GM12878 (cell line): ENCODE data around the gene RAB31. TPM values are rescaled to one million over a fixed set of nuclear protein-coding genes. Genes with fewer than 3 reads are reported as not detected.

Source experiments
- ATAC-seq: fragments of 200-7000 bp; cut with Tn5 transposase; 3 replicates; pipeline ENCODE4 v1.9.1; 2020; ENCODE audit warnings: mild to moderate bottlenecking, moderate library complexity
- BruUV-seq: library from RNA; stranded (reverse); fragments of 400-500 nt; replicated peaks from 2 replicates; lab custom pipeline; 2021; lab: Mats Ljungman, UMichigan
- CTCF ChIA-PET: fragments of 300-600 bp; sonication (Branson Sonifier 250); formaldehyde crosslinking; extraction: SDS; loops from one replicate; lab custom pipeline; 2021; ENCODE audit warnings: inconsistent platforms; lab: Yijun Ruan, JAX
- POLR2A ChIA-PET: fragments of 350-600 bp; formaldehyde crosslinking; extraction: SDS; loops from one replicate; lab custom pipeline; 2021; ENCODE audit warnings: inconsistent platforms; lab: Charles Lee
- RAD21 ChIA-PET: fragments of 300-600 bp; sonication (Branson Sonifier 250); formaldehyde crosslinking; loops from one replicate; lab custom pipeline; 2023; ENCODE audit warnings: antibody characterized with exemption; ENCODE audit not compliant: unreplicated experiment; lab: Charles Lee
- SMC1A ChIA-PET: fragments of 300-600 bp; sonication (Branson Sonifier 250); formaldehyde crosslinking; loops from one replicate; lab custom pipeline; 2023; ENCODE audit not compliant: unreplicated experiment, uncharacterized antibody; lab: Charles Lee
- DNase-seq: peaks from one replicate; pipeline ENCODE4 v3.0.0-alpha.2; 2011; ENCODE audit warnings: low read depth, low spot score
- FAIRE-seq: peaks from 3 replicates; lab custom pipeline; 2011; peaks lifted over from hg19 to GRCh38; lab: Jason Lieb, UNC
- H2AFZ ChIP-seq: 2 replicates; pipeline ENCODE4 v1.6.0; 2011; ENCODE audit warnings: low read depth, low read length, control low read depth; ENCODE audit not compliant: control insufficient read depth
- H3K27ac ChIP-seq: 2 replicates; pipeline ENCODE4 v1.5.1; 2011; ENCODE audit warnings: control low read depth; ENCODE audit not compliant: control insufficient read depth, insufficient read depth
- H3K27me3 ChIP-seq, 2 experiments: replicated peaks in 1 of 2; 2 replicates each; pipeline versions ENCODE4 v1.6.0 to v1.6.1; 2011; ENCODE audit warnings: low read length in 1 of 2; ENCODE audit not compliant: control insufficient read depth in 2 of 2, insufficient read depth in 2 of 2
- H3K36me3 ChIP-seq, 2 experiments: 2 replicates each; pipeline ENCODE4 v1.5.1; 2011; ENCODE audit warnings: low read length in 1 of 2; ENCODE audit not compliant: control insufficient read depth in 2 of 2, insufficient read depth in 2 of 2
- H3K4me1 ChIP-seq: 2 replicates; pipeline ENCODE4 v1.6.1; 2011; ENCODE audit warnings: mild to moderate bottlenecking, low read length, moderate library complexity, mixed read lengths; ENCODE audit not compliant: control insufficient read depth, insufficient read depth
- H3K4me2 ChIP-seq: 2 replicates; pipeline ENCODE4 v1.6.0; 2011; ENCODE audit warnings: control low read depth; ENCODE audit not compliant: control insufficient read depth, insufficient read depth
- H3K4me3 ChIP-seq: fragments of 200-600 bp; sonication (generic); 2 replicates; pipeline ENCODE4 v1.5.1; 2016
- H3K79me2 ChIP-seq: 2 replicates; pipeline ENCODE4 v1.6.0; 2011; ENCODE audit warnings: low read length; ENCODE audit not compliant: control insufficient read depth, insufficient read depth
- H3K9ac ChIP-seq: 2 replicates; pipeline ENCODE4 v1.8.0; 2011; ENCODE audit warnings: low read length, control low read depth, mixed read lengths; ENCODE audit not compliant: control insufficient read depth, insufficient read depth
- H3K9me3 ChIP-seq: replicated peaks from 3 replicates; pipeline ENCODE4 v1.5.1; 2011; ENCODE audit warnings: mild to moderate bottlenecking, low read length; ENCODE audit not compliant: control insufficient read depth, insufficient read depth
- H4K20me1 ChIP-seq: 2 replicates; pipeline ENCODE4 v1.6.0; 2011; ENCODE audit not compliant: control insufficient read depth, insufficient read depth
- CBX3 ChIP-seq: fragments of 200-600 bp; sonication (generic); IDR thresholded peaks from 2 replicates; pipeline ENCODE4 v1.6.1; 2016; ENCODE audit warnings: low read depth, borderline replicate concordance
- CEBPB ChIP-seq, 2 experiments: fragments of 150-350 bp in 1 of 2; IDR thresholded peaks; 2 replicates each; pipeline ENCODE4 v1.6.1; 2012 to 2014; ENCODE audit warnings: low read depth in 2 of 2, low read length in 2 of 2, borderline replicate concordance in 1 of 2, inconsistent platforms in 1 of 2
- CHD1 ChIP-seq: IDR thresholded peaks from 2 replicates; pipeline ENCODE4 v1.6.1; 2012; ENCODE audit warnings: low read depth, low read length, improper control_type of control experiment
- CHD2 ChIP-seq: IDR thresholded peaks from 2 replicates; pipeline ENCODE4 v1.6.1; 2011; ENCODE audit warnings: low read depth, low read length, improper control_type of control experiment, borderline replicate concordance
- EED ChIP-seq: sonication (generic); IDR thresholded peaks from 2 replicates; pipeline ENCODE4 v1.6.1; 2016; ENCODE audit warnings: antibody characterized with exemption, low read depth
- HCFC1 ChIP-seq: fragments of 150-350 bp; IDR thresholded peaks from 2 replicates; pipeline ENCODE4 v1.6.1; 2014; ENCODE audit warnings: low read length
- MTA3 ChIP-seq: IDR thresholded peaks from 2 replicates; pipeline ENCODE4 v1.6.1; 2012; ENCODE audit warnings: low read length, inconsistent platforms, borderline replicate concordance
- NR2F1 ChIP-seq: fragments of 450-650 bp; conservative IDR thresholded peaks from 2 replicates; pipeline ENCODE4 v1.6.1; 2017; ENCODE audit warnings: mild to moderate bottlenecking
- RBBP5 ChIP-seq: fragments of 200-600 bp; sonication (generic); conservative IDR thresholded peaks from 2 replicates; pipeline ENCODE4 v1.6.1; 2016
- RCOR1 ChIP-seq: conservative IDR thresholded peaks from 2 replicates; pipeline ENCODE4 v1.6.1; 2012; ENCODE audit warnings: low read depth, low read length, improper control_type of control experiment
- SPI1 ChIP-seq: IDR thresholded peaks from 2 replicates; pipeline ENCODE4 v1.6.1; 2011; ENCODE audit warnings: low read depth, mild to moderate bottlenecking, low read length, moderate library complexity, borderline replicate concordance; ENCODE audit not compliant: insufficient read depth
- SREBF2 ChIP-seq: IDR thresholded peaks from 2 replicates; pipeline ENCODE4 v1.6.1; 2012; ENCODE audit warnings: mild to moderate bottlenecking, low read length
- ZSCAN29 ChIP-seq: fragments of 450-650 bp; IDR thresholded peaks from 2 replicates; pipeline ENCODE4 v1.6.1; 2017; ENCODE audit warnings: mild to moderate bottlenecking, moderate library complexity
- WGBS: methylation state at CpG from one replicate; pipeline ENCODE4 v1.1.6; 2016; ENCODE audit warnings: low lambda C conversion rate; ENCODE audit not compliant: insufficient replicate concordance, insufficient coverage; ENCODE audit errors: missing lambda C conversion rate; 5-methylcytosine and 5-hydroxymethylcytosine counted together
- in situ Hi-C: fragments of 300-500 bp; cut with MboI; formaldehyde crosslinking; loops from 9 replicates; pipeline ENCODE4 v1.14.3; 2018; ENCODE audit warnings: mixed read lengths
- intact Hi-C: fragments of 100-400 bp; cut with micrococcal nuclease; formaldehyde crosslinking; loops from one replicate; pipeline ENCODE4 v1.14.2; 2022; ENCODE audit not compliant: unreplicated experiment
- polyA plus RNA-seq, 11 experiments: library from polyadenylated mRNA; depleted of rRNA in 4 of 11; unstranded in 6 of 11; stranded (reverse) in 5 of 11; fragments of >200 nt; fragmentation: Nextera tagmentation in 4 of 11; fragmentation: Illumina TruSeq in 1 of 11; extraction: Ambion mirVana in 4 of 11; extraction: Trizol in 1 of 11; gene quantifications; 1 replicate in 1 of 11; 2 replicates in 10 of 11; pipeline versions ENCODE4 v1.2.1 to v1.2.3, GENCODE V29; 2011 to 2016; ENCODE audit warnings: inconsistent platforms in 2 of 11, missing spikeins in 2 of 11, low read depth in 1 of 11
- total RNA-seq, 4 experiments: library from RNA; depleted of rRNA in 3 of 4; stranded (reverse); fragments of >200 nt in 3 of 4; fragmentation: Illumina TruSeq in 1 of 4; extraction: Trizol in 1 of 4; gene quantifications; 2 replicates each; pipeline versions ENCODE4 v1.2.1 to v1.2.3, GENCODE V29; 2013 to 2021
- TF ChIP-seq, protein P1 (sequence below): IDR thresholded peaks from 2 replicates; pipeline ENCODE4 v1.6.1; 2012; ENCODE audit warnings: low read depth, low read length, improper control_type of control experiment

RAB31 gene
- total and polyA plus RNA-seq, 10 of the 15 experiments (the other 5 are each of a cell fraction or from before 2014, with no cell fraction given): 0.80 to 23.3 (median 12.2) TPM

DNA sequence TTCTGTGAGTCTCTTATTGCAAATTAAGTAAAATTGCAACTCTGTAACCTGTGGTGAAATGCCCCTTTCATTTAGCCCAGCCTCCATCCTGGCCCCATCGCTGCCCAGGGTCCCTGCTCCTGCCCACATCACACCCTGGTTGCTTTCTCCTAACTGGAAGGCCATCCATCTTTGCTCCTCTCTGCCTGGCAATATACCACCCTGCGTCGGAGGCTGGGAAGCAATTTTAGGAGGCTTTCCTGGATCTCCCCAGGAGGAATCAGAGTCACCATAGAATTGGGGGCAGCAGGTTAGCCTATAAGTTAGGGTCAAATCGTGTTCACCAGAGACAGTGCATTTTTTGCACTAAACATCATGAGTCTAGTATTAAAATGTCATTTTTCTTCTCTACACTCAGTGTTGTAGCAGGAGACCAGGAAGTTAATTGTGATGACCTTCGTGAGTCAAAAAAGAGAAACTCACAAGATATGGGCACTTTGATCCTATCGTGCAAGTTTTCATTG lies 163.2 kb downstream of the RAB31 start:
- SMC1A ChIA-PET: no interaction called here
- Histone ChIP-seq H3K36me3 (no peaks in the 10 kb centered on the region), H4K20me1 (no peaks in the 10 kb centered on the region), H3K4me2 (no peak overlapping the region), H3K4me1 (peaks cover 11% of the 10 kb centered on the region), H3K79me2 (no peaks in the 10 kb centered on the region), H3K9me3 (no peaks in the 10 kb centered on the region; the same call in 1 of the 3 replicates), H3K27ac (no peak overlapping the region), H3K27me3 (no peaks in the 10 kb centered on the region), H3K9ac (no peak overlapping the region), H2AFZ (no peak overlapping the region), H3K4me3 (no peak overlapping the region)
- intact Hi-C loops: loop anchor here (10.0 kb wide), 1 partner anchor 74 kb away; no protein-coding TSS in a partner anchor
- no peak for DNase-seq
- FAIRE-seq: no peak
- POLR2A ChIA-PET: no interaction called here
- no TSS peak for BruUV-seq
- 84% methylated on average over 6 of the region's 6 CpGs for WGBS
- ATAC-seq: no peak
- RAD21 ChIA-PET: no interaction called here
- in situ Hi-C loops: no loop called here
- no peak for TF ChIP-seq CHD2
- TF ChIP-seq, protein P1, sequence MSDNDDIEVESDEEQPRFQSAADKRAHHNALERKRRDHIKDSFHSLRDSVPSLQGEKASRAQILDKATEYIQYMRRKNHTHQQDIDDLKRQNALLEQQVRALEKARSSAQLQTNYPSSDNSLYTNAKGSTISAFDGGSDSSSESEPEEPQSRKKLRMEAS: no peak
- CTCF ChIA-PET: no interaction called here

DNA sequence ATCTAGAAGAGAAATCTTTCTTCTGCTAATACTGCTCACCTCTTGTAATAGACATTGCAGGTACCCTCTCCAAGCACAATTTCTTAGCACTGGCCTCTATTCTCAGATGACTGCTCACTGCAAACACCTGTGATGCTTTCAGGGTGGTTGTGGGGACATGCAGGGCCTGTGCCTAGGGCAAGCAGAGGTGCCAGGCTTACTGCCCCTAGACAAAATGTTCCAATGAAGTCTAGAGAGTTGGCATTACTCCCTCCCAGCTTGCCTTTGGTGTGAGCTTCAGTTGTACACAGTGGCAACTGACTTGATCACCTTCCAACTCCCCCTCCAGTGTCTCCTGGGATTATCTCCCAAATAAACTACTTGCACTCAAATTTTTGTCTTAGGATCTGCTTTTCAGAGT lies 164.7 kb downstream of the RAB31 start:
- RAD21 ChIA-PET: no interaction called here

More for the DNA sequence above, 164.7 kb downstream of the RAB31 start:
- Histone ChIP-seq H4K20me1 (no peaks in the 10 kb centered on the region), H3K4me3 (no peak overlapping the region), H3K27ac (no peak overlapping the region), H3K4me1 (peaks cover 11% of the 10 kb centered on the region), H3K36me3 (no peaks in the 10 kb centered on the region)
- BruUV-seq: no TSS peak
- no peak for TF ChIP-seq HCFC1
- no peak for TF ChIP-seq SREBF2
- no peak for TF ChIP-seq CEBPB (IDR thresholded peaks at IDR 0.05; ENCODE audit: borderline replicate concordance in 1 of 2, low read depth in 2 of 2, low read length in 2 of 2)
- TF ChIP-seq RBBP5: no peak
- no peak for TF ChIP-seq SPI1
- TF ChIP-seq EED: no peak
- no peak for TF ChIP-seq CHD1
- no peak for TF ChIP-seq ZSCAN29
- no peak for TF ChIP-seq NR2F1
- TF ChIP-seq MTA3: no peak
- TF ChIP-seq RCOR1: no peak
- no peak for TF ChIP-seq CBX3
- TF ChIP-seq, all 136 proteins: peak for 0
- intact Hi-C loops (loop anchor here (10.0 kb wide), 1 partner anchor 72 kb away; no protein-coding TSS in a partner anchor), in situ Hi-C loops (no loop called here)
- ATAC-seq (no peak), DNase-seq (no peak), FAIRE-seq (no peak)
- POLR2A ChIA-PET: no interaction called here
- Histone ChIP-seq H3K79me2 (no peaks in the 10 kb centered on the region), H2AFZ (no peak overlapping the region), H3K9ac (no peak overlapping the region), H3K4me2 (no peak overlapping the region), H3K27me3 (no peaks in the 10 kb centered on the region; a peak in 1 of 4 replicates), H3K9me3 (no peaks in the 10 kb centered on the region)
- CTCF ChIA-PET: no interaction called here
- SMC1A ChIA-PET: interaction anchor here (1.2 kb wide), 1 partner anchor 11 kb away, joined by 4 read pairs; no protein-coding TSS in a partner anchor
